GM13976 (cell line): ENCODE results near the gene EDEM3.

Experiments
- DNase-seq: peaks from one replicate; pipeline ENCODE4 v3.0.0; 2012; ENCODE audit warnings: low spot score
- CTCF ChIP-seq: IDR thresholded peaks from 2 replicates; pipeline ENCODE4 v1.5.1; 2012; ENCODE audit warnings: borderline replicate concordance, mild to moderate bottlenecking; ENCODE audit not compliant: insufficient read depth; ENCODE audit errors: extremely low read depth, missing control alignments, control extremely low read depth
- in situ Hi-C: fragments of 300-500 bp; cut with MboI; formaldehyde crosslinking; loops from one replicate; pipeline ENCODE4 v1.12.0; 2022; ENCODE audit warnings: low sequenced_read_pairs, mixed read lengths, inconsistent platforms; ENCODE audit not compliant: unreplicated experiment

Gene EDEM3

DNA sequence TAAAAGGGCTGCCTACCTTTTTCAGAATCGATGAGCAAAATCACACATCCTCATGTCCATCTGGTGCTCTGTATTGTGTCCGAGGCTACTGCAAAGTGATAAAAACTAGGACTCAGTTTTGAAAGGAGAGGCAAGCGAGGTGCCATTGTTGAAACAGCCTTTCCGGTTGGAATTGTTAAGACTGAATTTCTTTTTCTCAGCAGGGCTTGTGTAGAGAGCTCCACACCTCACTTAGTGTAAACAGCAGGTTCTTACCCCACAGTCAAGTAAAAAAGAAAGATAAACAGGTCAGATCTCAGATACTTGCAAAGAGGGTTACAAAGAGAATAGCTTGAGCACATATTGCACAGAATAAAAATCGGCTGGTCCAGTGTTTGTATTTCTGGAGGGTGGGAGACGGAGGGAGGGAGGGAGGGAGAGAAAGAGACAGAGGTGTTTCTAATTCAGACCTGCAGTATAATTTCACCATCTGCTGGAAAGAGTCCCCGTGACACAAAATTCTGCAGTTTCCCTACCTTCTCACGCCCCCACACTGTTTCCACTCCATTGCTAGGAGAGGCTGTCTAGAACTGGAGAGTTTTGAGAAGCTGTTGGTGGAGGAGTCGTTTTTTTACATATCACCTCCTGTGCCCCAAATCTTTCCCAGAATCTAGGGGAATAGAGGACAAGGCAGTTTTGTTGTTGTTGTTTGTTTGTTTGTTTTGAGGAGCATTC, 82.5 kb downstream of the EDEM3 start:
- no peak for DNase-seq
- in situ Hi-C loops, result loop anchor here (25.0 kb wide), 1 partner anchor 585 kb away; no protein-coding TSS in a partner anchor
- no peak for TF ChIP-seq CTCF

DNA sequence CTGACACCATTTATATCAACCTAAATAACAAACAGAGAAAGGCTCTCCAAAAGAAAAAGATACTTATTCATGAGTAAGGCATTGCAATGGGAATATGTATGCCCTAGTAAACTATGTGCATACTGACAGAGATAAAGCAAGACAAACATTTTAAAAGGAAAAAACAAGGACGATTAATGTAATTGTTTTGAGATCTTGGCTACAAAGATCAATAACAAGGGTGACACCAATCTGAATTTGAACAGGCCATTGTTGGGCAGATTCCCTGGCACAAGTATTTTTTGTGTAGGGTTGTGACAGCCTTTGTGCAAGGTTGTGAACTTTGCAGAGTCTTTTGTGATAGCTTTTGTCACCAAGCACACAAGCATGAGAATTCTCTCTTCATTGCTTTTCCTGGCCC, 85.3 kb downstream of the EDEM3 start:
- DNase-seq, result no peak
- no peak for TF ChIP-seq CTCF
- in situ Hi-C loops, result loop anchor here (25.0 kb wide), 1 partner anchor 582 kb away; no protein-coding TSS in a partner anchor

DNA sequence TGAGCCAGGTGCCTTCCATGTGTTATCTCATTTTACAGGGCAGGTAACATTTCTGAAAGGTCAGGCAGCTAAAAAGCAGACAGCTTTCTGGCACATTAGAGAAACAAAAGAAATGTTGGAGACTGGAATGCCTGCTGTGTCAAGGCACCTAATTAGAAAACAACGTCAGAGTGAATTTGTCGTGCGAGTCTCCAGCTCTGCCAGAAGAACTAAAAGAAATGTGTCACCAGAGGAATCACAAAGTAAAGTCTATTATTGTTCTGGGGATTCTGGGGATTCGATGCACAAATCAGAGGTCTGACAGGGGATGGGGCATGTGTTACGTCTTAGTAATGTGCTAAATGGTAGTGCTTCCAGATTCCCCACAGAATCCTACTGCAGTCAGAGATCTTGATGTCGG, 89.3 kb downstream of the EDEM3 start:
- in situ Hi-C loops, result loop anchor here (25.0 kb wide), 1 partner anchor 578 kb away; no protein-coding TSS in a partner anchor
- no peak for DNase-seq
- TF ChIP-seq CTCF, result no peak

DNA sequence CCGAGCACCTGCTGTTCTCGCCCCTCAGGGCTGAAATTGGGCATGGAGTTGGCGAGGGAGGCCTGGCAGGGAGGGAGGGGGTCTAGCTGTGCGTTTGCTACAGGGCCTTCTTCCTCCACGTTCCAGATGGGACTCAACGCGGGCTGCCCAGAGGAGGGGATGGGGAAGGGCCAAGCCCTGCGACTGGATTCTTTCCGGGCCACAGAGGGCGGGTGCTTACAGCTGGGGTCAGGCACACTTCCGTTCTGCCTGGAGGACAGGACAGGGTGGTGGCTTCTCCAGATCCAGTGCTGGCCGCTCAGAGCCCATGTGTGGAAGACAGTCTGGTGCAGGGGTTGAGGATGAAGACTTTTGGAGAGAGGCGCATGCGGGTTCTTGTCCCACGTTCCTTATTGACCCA, 90.0 kb downstream of the EDEM3 start:
- TF ChIP-seq CTCF, result no peak
- in situ Hi-C loops, result loop anchor here (25.0 kb wide), 1 partner anchor 577 kb away; no protein-coding TSS in a partner anchor
- no peak for DNase-seq

GRCh38 chr1:184664042-184664660, 90.5 kb downstream of the EDEM3 start:
- peak; percentile 90 for TF ChIP-seq CTCF
- peak; percentile 85 for DNase-seq
- in situ Hi-C loops, result loop anchor here (25.0 kb wide), 1 partner anchor 577 kb away; no protein-coding TSS in a partner anchor

- in situ Hi-C loops, result loop anchor here (25.0 kb wide), 1 partner anchor 574 kb away; no protein-coding TSS in a partner anchor
- no peak for TF ChIP-seq CTCF
- DNase-seq, result no peak
Measured at GRCh38 chr1:184661801-184662200, 92.9 kb downstream of the EDEM3 start.
